Stimulated activated CD8-positive, alpha-beta memory T cell treated with anti-CD3 and anti-CD28 coated beads, Interleukin-15, amount 100 ng/mL, for 4 hours (primary cell): ENCODE measurements around the gene MGAT2.
"Not testable (repeated sequence)": the region's sequence is repeated elsewhere in the genome, so short reads cannot be mapped to it uniquely, and the experiment has no call there.

ENCODE experiments used
- DNase-seq, 2 donors: peaks; one replicate each; pipeline ENCODE4 v3.0.0-alpha.2; 2020; ENCODE audit warnings: low read depth in 2 of 2

Gene MGAT2

DNA sequence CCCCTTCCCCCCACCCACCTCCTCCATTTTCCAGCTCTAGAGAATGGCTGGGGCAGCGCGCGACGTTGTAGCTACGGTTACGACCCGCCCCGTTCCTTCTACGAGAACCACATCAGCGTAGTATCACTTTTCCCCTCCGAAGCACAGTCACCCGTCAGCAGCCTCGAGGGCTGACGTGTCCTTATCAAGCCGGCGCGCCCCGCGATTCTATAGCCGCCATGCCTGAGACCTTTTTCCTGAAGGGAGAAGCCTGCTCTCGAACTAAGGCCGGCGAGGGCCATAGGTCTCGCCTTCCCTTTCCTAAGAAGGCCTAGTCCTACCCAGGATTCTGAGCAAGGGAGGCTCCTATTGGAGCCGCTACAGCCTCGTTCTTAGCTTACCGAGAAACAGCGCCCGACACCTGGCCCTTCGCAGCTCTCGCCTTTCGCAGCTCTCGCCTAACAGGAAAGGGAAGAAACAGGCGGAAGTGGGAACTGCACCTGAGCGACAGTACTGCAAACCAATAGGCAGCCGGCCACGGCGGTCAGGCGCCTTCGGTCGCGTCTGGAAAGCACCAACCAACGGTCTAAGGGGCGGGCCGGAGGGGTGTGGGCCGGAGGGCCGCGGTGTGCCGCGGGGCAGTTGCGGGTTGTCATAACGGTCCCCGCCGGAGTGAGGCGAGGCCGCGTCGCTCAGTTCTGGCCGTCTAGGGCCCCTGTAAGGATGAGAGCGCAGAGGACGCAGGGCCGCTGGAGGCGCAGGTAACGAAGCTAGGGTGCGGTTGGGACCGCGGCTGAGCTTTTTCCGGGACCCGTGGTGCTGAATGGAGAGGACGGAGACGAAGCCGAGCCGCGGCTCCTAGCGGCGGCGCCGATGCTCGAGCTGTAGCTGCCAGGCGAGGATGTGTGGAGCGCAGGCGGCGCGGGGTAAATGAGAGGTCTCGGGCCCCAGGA lies at the start of gene MGAT2, which contains the start of gene RPL36AL:
TSS of gene MGAT2 (plus strand) at position 618 of the 932 bp plus-strand sequence. CDS start 470 bp downstream, outside the sequence.
TSS of gene RPL36AL (minus strand) at position 445 of the 932 bp plus-strand sequence. CDS start 1,522 bp downstream, outside the sequence.
- DNase-seq: peak; percentile 90 to 93

DNA sequence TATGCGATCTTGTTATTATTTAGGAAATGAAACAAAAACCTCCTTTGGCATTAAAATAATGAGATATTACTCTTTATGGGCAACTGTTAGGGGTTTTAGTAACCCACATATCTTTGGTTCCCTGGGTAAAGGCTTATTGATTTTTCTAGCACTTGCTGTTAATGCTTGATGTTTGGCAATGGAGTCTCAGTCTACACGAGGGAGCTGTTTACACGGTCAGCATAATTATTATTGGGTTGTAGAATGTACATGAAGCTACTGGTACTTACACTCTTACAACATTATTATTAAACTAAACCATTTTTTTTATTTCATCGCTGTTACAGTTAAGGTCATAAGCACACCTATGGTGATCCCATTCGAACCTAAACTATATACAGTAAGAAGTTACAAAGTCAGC lies 46.6 kb upstream of the MGAT2 start:
- no peak for DNase-seq

DNA sequence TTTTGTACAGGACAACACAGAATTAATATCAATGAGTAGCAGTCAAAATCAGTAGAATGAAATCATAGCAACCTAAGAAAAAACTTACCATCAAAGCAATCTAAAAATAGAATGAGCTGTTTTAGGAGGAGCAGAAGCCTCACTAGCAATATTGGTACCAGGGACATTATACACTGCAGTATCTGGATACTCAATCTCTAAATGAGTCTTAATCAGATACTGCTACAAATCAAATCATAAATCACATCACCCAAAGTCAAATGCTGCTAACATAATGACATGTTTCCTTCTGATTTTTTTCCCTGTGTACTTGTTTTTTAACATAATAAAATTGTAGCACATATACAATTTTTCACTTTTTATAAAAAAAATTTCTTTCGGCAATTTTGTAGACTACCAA lies 42.5 kb upstream of the MGAT2 start:
- DNase-seq: no peak

DNA sequence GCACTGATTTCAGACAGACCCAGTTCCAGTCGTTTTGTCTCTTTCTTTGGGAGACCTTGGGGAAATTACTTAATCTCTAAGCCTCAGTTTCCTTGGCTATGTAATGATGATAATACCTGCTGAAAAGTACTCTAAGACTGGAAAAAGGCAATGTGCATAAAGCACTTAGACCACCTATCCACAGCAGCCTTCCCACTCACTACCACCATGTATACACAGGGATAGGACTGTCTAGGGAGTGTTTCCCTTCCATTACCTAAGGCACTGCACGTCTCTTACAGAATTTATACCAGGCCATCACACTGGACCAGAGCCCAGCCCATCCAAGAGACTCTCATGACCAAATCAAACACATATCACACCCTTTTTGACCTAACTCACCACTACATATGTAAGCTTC lies 40.8 kb upstream of the MGAT2 start:
- DNase-seq: no peak

DNA sequence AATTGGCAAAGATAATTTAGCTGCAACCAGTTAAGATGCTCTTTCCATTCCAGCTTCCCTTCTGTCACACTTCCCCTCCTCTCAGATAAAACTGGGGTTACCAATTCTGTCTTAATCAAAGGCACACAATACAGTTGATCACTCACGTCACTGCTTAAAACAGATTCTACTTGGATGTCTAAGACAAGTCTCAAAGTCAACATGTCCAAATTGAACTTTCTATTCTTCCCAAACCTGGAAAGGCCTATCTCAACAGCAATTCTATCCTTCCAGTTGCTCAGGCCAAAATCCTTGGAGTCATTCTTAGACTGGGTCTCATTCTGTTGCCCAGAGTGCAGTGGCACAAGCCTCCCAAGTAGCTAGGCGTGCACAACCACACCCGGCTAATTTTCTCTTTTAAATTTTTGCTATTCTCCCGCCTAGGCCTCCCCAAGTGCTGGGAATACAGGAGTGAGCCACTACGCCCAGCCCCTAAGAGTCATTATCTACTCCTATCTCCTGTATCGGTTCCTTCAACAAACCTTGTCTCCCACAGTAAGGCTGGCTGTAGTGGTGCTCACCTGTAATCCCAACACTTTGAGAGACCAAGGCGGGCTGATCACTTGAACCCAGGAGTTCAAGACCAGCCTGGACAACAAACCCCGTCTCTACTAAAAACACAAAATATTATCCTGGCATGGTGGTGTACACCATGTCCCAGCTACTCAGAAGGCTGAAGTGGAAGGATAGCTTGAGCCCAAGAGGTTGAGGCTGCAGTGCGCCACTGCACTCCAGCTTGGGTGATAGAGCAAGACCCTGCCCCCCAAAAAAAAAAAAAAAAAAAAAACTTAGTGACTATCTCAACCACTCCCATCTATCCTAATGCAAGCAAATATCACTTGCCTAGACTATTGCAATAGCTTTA lies 39.1 kb upstream of the MGAT2 start:
- DNase-seq: no peak

DNA sequence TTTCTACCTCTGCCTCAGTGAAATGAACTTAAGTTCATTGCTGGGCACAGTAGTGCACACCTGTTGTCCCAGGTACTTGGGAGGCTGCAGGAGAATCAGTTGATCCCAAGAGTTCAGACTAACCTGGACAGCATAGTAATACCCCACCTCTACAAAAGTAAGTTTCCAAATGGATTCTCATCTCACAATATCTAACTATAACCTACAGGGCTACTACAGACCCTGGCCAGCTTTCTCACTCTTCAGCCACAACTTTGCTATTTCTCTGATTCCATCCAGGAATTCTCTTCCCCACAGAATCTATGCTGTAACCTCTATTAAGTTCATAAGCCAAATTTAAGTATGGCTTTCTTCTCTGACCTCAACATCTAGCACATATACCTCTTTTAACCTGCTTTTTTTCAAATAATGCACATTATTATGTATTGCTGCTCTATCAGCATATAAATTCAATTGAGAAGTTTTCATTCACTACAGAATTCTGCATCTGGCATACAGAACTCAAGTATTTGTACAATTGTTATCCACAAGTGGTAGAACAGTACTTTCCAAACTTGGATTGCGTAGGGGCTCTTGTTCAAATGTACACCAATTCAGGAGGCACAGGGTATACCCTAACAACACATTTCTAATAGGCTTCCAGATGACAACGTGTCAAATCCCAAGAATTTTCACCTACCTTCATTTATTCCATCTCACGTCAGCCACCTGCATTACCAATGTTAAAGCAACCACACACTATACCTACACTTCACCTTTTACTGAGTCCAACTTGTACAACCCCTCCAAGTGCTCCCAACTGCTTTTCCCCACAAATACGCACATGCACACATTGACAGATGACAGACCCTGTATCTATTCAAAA lies 38.3 kb upstream of the MGAT2 start:
- no peak for DNase-seq

DNA sequence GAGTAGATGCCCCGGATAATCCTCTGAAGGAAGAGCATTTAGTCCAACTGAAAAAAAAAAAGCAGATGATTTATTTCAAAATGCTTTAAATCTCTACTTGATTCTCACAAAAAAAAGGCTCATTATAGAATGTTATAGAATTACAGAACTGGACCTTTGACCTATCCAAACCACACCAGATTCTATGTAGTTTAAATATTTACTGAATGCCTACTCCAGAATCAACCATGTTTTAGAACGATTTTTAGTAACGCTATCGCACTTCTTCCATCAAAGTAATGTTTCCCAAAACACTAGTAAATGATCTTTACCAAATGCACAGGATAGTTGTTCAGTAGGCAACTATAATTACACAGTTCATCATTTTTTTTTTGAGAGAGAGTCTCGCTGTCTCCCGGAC lies 37.0 kb upstream of the MGAT2 start:
- no peak for DNase-seq

DNA sequence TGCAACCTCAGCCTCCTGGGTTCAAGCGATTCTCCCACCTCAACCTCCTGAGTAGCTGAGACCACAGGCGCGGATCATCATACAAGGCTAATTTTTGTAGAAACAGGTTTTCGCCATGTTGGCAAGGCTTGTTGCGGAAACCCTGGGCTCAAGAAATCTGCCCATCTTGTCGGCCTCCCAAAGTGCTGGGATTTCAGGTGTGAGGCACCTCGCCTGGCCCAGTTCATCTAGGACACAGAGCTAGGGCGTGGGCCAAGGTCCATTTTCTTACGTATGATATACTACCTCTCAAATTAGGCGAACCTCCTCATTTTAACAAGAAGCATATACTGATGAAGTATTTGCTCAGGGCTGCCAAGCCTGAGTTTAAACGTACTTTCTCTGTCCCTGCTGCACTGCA lies 36.5 kb upstream of the MGAT2 start:
- DNase-seq: no peak

DNA sequence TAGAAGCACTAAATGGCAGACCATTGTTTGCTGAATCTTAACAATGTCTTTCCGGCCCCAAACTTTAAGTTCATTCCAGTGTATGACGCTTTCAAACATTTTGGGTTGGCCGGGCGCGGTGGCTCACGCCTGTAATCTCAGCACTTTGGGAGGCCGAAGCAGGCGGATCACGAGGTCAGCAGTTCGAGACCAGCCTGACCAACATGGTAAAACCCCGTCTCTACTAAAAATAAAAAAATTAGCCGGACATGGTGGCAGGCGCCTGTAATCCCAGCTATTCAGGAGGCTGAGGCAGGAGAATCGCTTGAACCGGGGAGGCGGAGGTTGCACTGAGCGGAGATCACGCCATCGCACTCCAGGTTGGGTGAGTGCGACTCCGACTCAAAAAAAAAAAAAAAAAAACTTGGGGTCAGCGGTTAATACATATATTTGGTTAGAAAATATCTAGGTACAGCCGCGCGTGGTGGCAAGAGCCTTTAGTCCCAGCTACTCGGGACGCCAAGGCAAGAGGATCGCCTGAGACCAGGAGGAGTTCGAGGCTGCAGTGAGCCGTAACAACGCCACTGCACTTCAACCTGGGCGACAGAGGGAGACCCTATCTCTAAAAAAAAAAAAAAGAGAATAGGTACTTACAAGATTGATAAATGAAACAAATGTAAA lies 35.5 kb upstream of the MGAT2 start:
- not testable (repeated sequence) for DNase-seq

DNA sequence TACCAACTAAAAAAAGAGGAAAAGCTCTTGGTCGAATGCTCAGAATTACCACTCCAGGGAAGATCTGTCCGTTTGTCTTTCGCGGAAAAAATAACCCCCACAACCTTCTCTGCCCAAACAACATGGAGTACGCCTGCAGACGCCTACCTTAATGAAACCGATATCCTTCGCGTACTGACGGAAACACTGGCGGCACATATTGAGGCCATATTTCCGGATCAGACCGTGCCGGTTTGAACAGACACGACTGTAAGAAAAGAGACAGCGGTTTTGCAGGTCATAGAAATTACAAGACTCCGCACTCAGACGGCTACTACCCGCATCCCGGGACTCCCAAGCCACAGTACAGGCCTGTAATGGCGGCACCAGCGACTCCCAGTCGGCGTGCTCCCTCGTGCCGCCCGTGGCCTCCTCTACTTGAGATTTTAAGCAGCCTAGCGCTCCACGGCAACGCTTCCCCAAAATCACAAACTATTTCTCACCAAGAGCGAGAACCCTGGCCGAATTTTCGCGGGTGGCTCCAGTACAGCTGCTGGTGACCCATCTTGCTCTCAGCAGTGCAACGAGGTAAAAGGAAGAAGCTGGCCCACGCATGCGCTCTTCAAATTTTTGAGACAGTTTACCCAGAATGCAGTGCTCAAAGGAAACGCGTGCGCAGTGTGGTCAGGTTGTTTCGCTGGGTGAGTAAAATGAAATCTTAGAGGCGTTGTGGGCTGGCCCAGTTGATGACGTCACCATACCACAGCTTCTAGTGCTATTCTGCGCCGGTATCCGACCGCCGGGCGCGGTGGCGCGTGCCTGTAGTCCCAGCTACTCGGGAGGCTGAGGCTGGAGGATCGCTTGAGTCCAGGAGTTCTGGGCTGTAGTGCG lies 34.6 kb upstream of the MGAT2 start, which contains the start of gene RPS29:
TSS of gene RPS29 (minus strand) at position 578 of the 870 bp plus-strand sequence. CDS start at position 544, 34 bp downstream.
- peak; percentile 97 for DNase-seq

DNA sequence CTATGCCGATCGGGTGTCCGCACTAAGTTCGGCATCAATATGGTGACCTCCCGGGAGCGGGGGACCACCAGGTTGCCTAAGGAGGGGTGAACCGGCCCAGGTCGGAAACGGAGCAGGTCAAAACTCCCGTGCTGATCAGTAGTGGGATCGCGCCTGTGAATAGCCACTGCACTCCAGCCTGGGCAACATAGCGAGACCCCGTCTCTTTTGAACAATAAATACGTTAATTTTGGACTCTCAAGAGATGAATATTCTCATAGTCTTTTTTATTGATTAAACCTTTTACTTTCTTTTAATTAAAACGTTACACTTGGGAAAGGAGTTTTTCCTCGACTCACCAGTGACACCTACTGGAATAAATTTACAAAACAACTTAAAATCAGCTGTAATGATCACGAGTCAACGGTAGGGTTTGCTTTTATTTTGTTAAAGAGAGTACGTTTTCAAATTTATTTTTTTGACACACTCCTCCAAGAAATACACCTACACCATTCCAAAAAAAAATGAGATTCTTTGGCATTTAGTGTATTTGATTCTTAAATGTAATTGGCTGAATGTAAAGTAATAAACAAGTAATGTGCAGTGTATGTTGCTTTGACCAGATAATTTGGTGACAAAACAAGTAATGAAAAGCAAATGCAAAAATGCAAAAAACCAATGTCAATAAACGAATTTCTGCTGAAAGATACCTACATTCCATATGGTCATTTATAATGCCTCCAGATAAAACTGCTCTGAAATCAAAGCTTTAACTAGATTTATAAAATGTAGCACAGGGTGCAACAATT lies 33.7 kb upstream of the MGAT2 start:
- DNase-seq: peak in 1 of 2 donors; percentile 32

DNA sequence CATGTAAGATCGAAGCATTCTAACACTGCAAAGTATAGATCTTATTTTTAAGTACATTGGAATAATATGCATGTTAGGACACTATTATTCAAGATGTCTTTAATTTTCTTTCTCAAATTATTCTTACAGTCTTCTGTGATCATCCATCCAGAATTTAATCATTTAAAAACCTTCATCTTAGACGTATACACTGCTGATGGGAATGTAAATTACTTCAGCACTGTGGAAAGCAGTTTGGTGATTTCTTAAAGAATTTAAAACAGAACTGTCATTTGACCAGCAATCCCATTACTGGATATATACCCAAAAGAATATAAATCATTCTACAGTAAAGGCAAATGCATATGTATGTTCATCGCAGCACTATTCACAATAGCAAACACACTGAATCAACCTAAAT lies 31.2 kb upstream of the MGAT2 start:
- DNase-seq: no peak

DNA sequence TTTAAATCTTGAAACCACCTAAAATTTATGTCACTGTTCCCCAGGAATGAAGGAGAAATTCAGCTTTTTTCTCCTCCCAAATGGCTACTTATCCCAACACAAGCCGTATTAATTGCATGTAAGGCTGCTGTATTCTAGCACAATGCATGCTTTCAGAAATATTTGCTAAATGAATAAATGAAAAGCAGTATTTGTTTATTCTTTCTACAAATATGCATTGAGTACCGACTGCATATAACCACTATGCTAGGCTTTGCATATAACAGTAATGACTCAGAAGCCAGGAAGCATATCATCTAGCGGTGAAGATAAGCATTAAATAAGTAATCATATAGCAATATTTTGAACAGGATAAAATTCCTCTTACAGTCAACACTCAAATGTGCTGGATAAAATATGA lies 27.6 kb upstream of the MGAT2 start:
- no peak for DNase-seq

DNA sequence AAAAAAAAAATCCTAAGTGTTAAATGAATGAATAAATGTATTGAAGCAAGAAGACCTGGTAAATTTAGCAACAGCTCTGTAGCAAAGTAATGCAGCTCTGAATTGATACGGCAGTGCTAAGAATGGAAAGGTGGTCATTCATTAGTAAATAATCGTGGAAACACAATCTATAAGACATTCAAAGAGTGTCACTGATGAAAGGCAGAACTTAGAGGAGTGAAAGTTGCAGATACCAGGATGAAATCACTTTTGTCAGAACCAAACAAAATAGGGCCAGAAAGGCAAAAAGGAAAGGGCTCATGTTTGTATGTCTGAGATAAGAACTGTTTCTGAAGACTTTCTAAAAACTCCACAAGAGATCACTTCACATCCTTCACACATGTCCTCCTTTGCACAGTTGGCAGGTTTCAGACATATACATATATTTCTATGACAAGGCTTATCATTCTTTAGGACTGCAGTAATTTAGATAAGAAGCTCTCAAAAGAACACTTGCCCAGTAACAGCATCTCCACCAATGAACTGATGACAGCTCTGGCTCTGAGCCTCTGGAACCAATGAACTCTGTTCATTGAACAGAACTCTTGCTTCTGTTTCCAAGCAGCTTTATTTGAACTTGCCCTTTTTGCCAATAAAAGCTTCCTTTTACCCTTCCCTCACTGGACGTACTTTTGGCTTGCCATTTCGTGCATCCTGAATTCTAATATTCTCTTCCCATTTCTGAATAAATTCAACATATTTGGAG lies 26.1 kb upstream of the MGAT2 start:
- no peak for DNase-seq

DNA sequence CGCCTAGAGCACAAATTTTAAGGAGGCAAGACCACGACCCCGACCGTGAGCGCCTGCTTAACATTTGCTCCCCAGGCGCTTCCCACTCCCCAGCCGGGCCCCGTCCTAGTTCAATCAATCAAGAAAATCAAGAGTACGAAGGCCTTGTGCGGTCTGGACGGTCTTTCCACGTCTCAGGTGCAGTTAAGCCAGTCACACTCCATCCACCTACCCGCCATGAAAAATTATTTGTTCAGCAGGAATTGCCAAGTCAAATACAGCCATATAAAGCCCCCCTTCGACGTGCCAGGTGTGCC lies 22.5 kb upstream of the MGAT2 start:
- DNase-seq: no peak

DNA sequence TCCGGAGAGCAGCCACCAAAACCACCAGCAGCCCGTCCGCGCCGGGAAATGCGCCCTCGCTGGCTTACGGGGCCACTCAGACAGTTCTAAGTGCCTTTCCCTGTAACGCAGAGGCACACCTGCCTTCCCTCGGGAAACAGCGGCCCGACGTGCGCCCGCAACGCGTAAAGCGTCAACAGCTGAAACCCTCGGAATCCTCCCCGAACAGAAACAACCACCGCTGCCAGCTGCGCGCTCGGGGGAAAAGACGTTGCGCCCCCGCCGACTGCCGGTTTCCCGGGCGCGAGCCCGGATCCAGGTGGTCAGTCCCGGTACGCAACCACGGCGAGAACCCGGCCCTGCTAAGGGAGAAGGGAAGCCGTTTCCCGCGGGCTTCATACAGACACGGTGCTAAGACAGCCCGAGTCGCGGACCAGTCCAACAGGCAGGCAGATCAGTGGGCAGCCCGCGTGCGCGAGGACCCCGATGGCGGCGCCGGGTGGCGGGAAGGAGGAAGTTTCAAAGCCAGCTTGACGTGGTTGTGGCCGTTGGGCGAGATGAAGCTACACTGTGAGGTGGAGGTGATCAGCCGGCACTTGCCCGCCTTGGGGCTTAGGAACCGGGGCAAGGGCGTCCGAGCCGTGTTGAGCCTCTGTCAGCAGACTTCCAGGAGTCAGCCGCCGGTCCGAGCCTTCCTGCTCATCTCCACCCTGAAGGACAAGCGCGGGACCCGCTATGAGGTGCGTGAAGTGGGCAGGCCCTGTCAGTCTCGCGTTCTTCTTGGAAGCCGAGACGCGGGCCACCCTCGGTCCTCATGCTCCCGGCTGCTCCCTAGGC lies 21.9 kb upstream of the MGAT2 start, which contains the start of gene LRR1:
TSS of gene LRR1 (plus strand) at position 456 of the 816 bp plus-strand sequence. CDS start at position 537, 81 bp downstream.
- peak; percentile 64 to 70 for DNase-seq

DNA sequence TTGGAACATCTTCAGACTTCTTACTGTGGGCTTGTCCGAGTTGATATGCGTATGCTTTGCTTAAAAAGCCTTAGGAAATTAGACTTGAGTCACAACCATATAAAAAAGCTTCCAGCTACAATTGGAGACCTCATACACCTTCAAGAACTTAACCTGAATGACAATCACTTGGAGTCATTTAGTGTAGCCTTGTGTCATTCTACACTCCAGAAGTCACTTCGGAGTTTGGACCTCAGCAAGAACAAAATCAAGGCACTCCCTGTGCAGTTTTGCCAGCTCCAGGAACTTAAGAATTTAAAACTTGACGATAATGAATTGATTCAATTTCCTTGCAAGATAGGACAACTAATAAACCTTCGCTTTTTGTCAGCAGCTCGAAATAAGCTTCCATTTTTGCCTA lies 13.0 kb upstream of the MGAT2 start:
- DNase-seq: no peak
